Panc1 (cell line): Measurements from ENCODE around the gene SEMA3B. TPM values are rescaled to one million over a fixed set of nuclear protein-coding genes. Genes with fewer than 3 reads are reported as not detected.

Experiments used
- ATAC-seq: fragments of 200-7000 bp; cut with Tn5 transposase; 2 replicates; pipeline ENCODE4 v1.9.1; 2020; ENCODE audit warnings: mild to moderate bottlenecking, moderate library complexity
- BruUV-seq: library from RNA; stranded (reverse); fragments of 400-500 nt; replicated peaks from 2 replicates; lab custom pipeline; 2021; lab: Mats Ljungman, UMichigan
- CTCF ChIA-PET: fragments of 300-600 bp; sonication (Branson Sonifier 250); formaldehyde crosslinking; loops from one replicate; lab custom pipeline; 2022; ENCODE audit warnings: antibody characterized with exemption; lab: Charles Lee
- POLR2A ChIA-PET: fragments of 300-600 bp; sonication (Branson Sonifier 250); formaldehyde crosslinking; loops from one replicate; lab custom pipeline; 2022; ENCODE audit warnings: antibody characterized with exemption; lab: Charles Lee
- DNase-seq: peaks from one replicate; pipeline ENCODE4 v3.0.0-alpha.2; 2010; ENCODE audit warnings: low read depth, low spot score
- H3K27ac ChIP-seq: 2 replicates; pipeline ENCODE4 v1.5.1; 2011; ENCODE audit warnings: mild to moderate bottlenecking, low read length, inconsistent platforms
- H3K27me3 ChIP-seq: fragments of 200-500 bp; sonication (Bioruptor generic); 2 replicates; pipeline ENCODE4 v1.6.0; 2014; ENCODE audit warnings: low read length, inconsistent platforms; ENCODE audit not compliant: control insufficient read depth, insufficient read depth
- H3K36me3 ChIP-seq: fragments of 200-500 bp; sonication (Bioruptor generic); 2 replicates; pipeline ENCODE4 v1.5.1; 2014; ENCODE audit warnings: inconsistent platforms, mild to moderate bottlenecking, low read length, moderate library complexity; ENCODE audit not compliant: control insufficient read depth, insufficient read depth
- H3K4me1 ChIP-seq: 2 replicates; pipeline ENCODE4 v1.5.1; 2011; ENCODE audit warnings: inconsistent platforms, mild to moderate bottlenecking, low read length, moderate library complexity; ENCODE audit not compliant: control insufficient read depth, insufficient read depth
- H3K4me3 ChIP-seq, 2 experiments: 2 replicates each; pipeline ENCODE4 v1.5.1; 2011 to 2012; ENCODE audit warnings: low read depth in 2 of 2, low read length in 2 of 2, mild to moderate bottlenecking in 2 of 2, inconsistent platforms in 1 of 2, moderate library complexity in 1 of 2
- H3K9me3 ChIP-seq: fragments of 200-500 bp; sonication (Bioruptor generic); 2 replicates; pipeline ENCODE4 v1.5.1; 2014; ENCODE audit warnings: low read depth, mild to moderate bottlenecking, inconsistent platforms, low read length, moderate library complexity; ENCODE audit not compliant: control insufficient read depth, insufficient read depth
- CTCF ChIP-seq: fragments of 450-650 bp; IDR thresholded peaks from 2 replicates; pipeline ENCODE4 v1.5.1; 2017; ENCODE audit warnings: mild to moderate bottlenecking
- POLR2AphosphoS5 ChIP-seq: IDR thresholded peaks from 2 replicates; pipeline ENCODE4 v1.6.1; 2012; ENCODE audit warnings: mild to moderate bottlenecking, low read depth, low read length, moderate library complexity
- REST ChIP-seq, 2 experiments: IDR thresholded peaks; 2 replicates each; pipeline ENCODE4 v1.6.1; 2011 to 2012; ENCODE audit warnings: low read depth in 2 of 2, control low read depth in 1 of 2, low read length in 1 of 2, mild to moderate bottlenecking in 1 of 2, moderate library complexity in 1 of 2; ENCODE audit not compliant: insufficient read depth in 1 of 2
- SIN3A ChIP-seq: IDR thresholded peaks from 2 replicates; pipeline ENCODE4 v1.6.1; 2012; ENCODE audit warnings: low read depth, mild to moderate bottlenecking, low read length, moderate library complexity, borderline replicate concordance; ENCODE audit not compliant: insufficient read depth
- in situ Hi-C: cut with HindIII; loops from 2 replicates; pipeline ENCODE4 v1.10.0; 2016; ENCODE audit warnings: low sequenced_read_pairs, low pct_unique_long_range_greater_than_20kb
- intact Hi-C: fragments of 100-400 bp; cut with micrococcal nuclease; formaldehyde crosslinking; loops from one replicate; pipeline ENCODE4 v1.10.0; 2022; ENCODE audit not compliant: unreplicated experiment
- total RNA-seq: library from RNA; stranded (reverse); gene quantifications from one replicate; pipeline ENCODE4 v1.2.1, GENCODE V29; 2021; ENCODE audit not compliant: unreplicated experiment

Gene SEMA3B
- total RNA-seq, 1 experiment from 2014 or later = 1.4 TPM

GRCh38 chr3:50237754-50238548 is 31.0 kb upstream of the SEMA3B start:
- ATAC-seq (peak; percentile 54), DNase-seq (no peak)
- CTCF ChIA-PET = interaction anchor here (0.6 kb wide), 1 partner anchor 11 kb away, joined by 3 read pairs; no protein-coding TSS in a partner anchor
- Histone ChIP-seq H3K27me3 (no peaks in the 10 kb centered on the region), H3K9me3 (no peaks in the 10 kb centered on the region), H3K36me3 (no peaks in the 10 kb centered on the region; the same call in 1 of the 2 replicates), H3K27ac (peak overlapping the region; percentile 83), H3K4me1 (peaks cover 27% of the 10 kb centered on the region), H3K4me3 (peak overlapping the region; percentile 83 to 86)
- POLR2A ChIA-PET = interaction anchor here (0.6 kb wide), 3 partner anchors 12 to 62 kb away, joined by 10 to 16 read pairs (median 15); partner anchors contain the start of genes HYAL3 and NAA80
- in situ Hi-C loops (no loop called here), intact Hi-C loops (no loop called here)
- TF ChIP-seq POLR2AphosphoS5 (0 out of 2 replicates have a peak, but pooled peaks have one; percentile 16), REST (IDR thresholded peaks at IDR 0.05; ENCODE audit: insufficient read depth in 1 of 2, low read depth in 2 of 2, low read length in 1 of 2) (no peak), CTCF (no peak), SIN3A (no peak)
- no TSS peak for BruUV-seq

- CTCF ChIA-PET = interaction anchor here (0.6 kb wide), 1 partner anchor 12 kb away, joined by 3 read pairs; no protein-coding TSS in a partner anchor
- DNase-seq (no peak), ATAC-seq (no peak)
- no TSS peak for BruUV-seq
- no peaks in the 10 kb centered on the region for H3K9me3 ChIP-seq
- POLR2A ChIA-PET = no interaction called here
- H3K36me3 ChIP-seq = no peaks in the 10 kb centered on the region; the same call in 1 of the 2 replicates
- in situ Hi-C loops = no loop called here
- H3K4me3 ChIP-seq = peak overlapping the region; percentile 83 to 86
- H3K27ac ChIP-seq = peak overlapping the region; percentile 83
- H3K27me3 ChIP-seq = no peaks in the 10 kb centered on the region
- H3K4me1 ChIP-seq = peaks cover 33% of the 10 kb centered on the region
- TF ChIP-seq REST (IDR thresholded peaks at IDR 0.05; ENCODE audit: insufficient read depth in 1 of 2, low read depth in 2 of 2, low read length in 1 of 2) (no peak), CTCF (no peak), SIN3A (no peak), POLR2AphosphoS5 (no peak)
- intact Hi-C loops = no loop called here
Measured at GRCh38 chr3:50238549-50239026, 30.4 kb upstream of the SEMA3B start.
